Measurements from ENCODE around the gene LSM11.
"Not testable (repeated sequence)": the region's sequence is repeated elsewhere in the genome, so short reads cannot be mapped to it uniquely, and the experiment has no call there.

The LSM11 gene
- total RNA-seq, result 4.7 to 27.8 (median 18.3) reads per million in 9 experiments

GRCh38 chr5:157743163-157744050 lies at the start of gene LSM11:
Gene LSM11 (plus strand): TSS chr5:157743712. CDS start chr5:157743751, 39 bp downstream.
- Mint-ChIP-seq H3K4me1 (ENCODE audit: low read depth in 2 of 2) (peaks cover 19 to 20% of the 10 kb centered on the region in 2 donors), H3K4me3 (peak within 1 kb of the TSS; percentile 80 to 84), H3K36me3 (ENCODE audit: insufficient read depth) (peaks cover 4% of the 10 kb centered on the region), H3K27me3 (no peaks in the 10 kb centered on the region), H3K9me3 (no peaks in the 10 kb centered on the region), H3K27ac (peak within 1 kb of the TSS; percentile 59 to 72)
- DNase-seq (peak; percentile 87 to 95 (median 94)), ATAC-seq (replicated peaks) (peak; percentile 95)

- DNase-seq; H3K4me1 Mint-ChIP-seq (ENCODE audit: low read depth in 2 of 2); H3K9me3 Mint-ChIP-seq; H3K36me3 Mint-ChIP-seq (ENCODE audit: insufficient read depth); H3K27me3 Mint-ChIP-seq; H3K27ac Mint-ChIP-seq; H3K4me3 Mint-ChIP-seq; ATAC-seq (replicated peaks): not testable (repeated sequence)
Measured at GRCh38 chr5:157693816-157694215, 49.7 kb upstream of the LSM11 start.

- H3K27me3 Mint-ChIP-seq; ATAC-seq (replicated peaks); H3K4me3 Mint-ChIP-seq; DNase-seq; H3K36me3 Mint-ChIP-seq (ENCODE audit: insufficient read depth); H3K9me3 Mint-ChIP-seq; H3K4me1 Mint-ChIP-seq (ENCODE audit: low read depth in 2 of 2); H3K27ac Mint-ChIP-seq: not testable (repeated sequence)
Measured at GRCh38 chr5:157696154-157696553, 47.4 kb upstream of the LSM11 start.

- not testable (repeated sequence) for H3K27me3 Mint-ChIP-seq; H3K4me1 Mint-ChIP-seq (ENCODE audit: low read depth in 2 of 2); H3K27ac Mint-ChIP-seq; H3K4me3 Mint-ChIP-seq; ATAC-seq (replicated peaks); DNase-seq; H3K36me3 Mint-ChIP-seq (ENCODE audit: insufficient read depth); H3K9me3 Mint-ChIP-seq
Measured at GRCh38 chr5:157698674-157699073, 44.8 kb upstream of the LSM11 start.

- Mint-ChIP-seq H3K4me3 (no peak overlapping the region), H3K4me1 (ENCODE audit: low read depth in 2 of 2) (no peaks in the 10 kb centered on the region), H3K27me3 (peaks cover 7 to 8% of the 10 kb centered on the region in 2 donors), H3K9me3 (no peaks in the 10 kb centered on the region), H3K36me3 (ENCODE audit: insufficient read depth) (no peaks in the 10 kb centered on the region), H3K27ac (no peak overlapping the region)
- ATAC-seq (replicated peaks), result no peak
- DNase-seq, result no peak
Measured at GRCh38 chr5:157703736-157704135, 39.8 kb upstream of the LSM11 start.

GRCh38 chr5:157708866-157709265 lies 34.6 kb upstream of the LSM11 start:
- Mint-ChIP-seq H3K36me3 (ENCODE audit: insufficient read depth) (no peaks in the 10 kb centered on the region), H3K4me1 (ENCODE audit: low read depth in 2 of 2) (no peaks in the 10 kb centered on the region), H3K27me3 (peaks cover 7 to 8% of the 10 kb centered on the region in 2 donors), H3K4me3 (no peak overlapping the region), H3K27ac (no peak overlapping the region), H3K9me3 (no peaks in the 10 kb centered on the region)
- no peak for DNase-seq
- ATAC-seq (replicated peaks), result no peak

GRCh38 chr5:157709346-157709745 lies 34.2 kb upstream of the LSM11 start:
- Mint-ChIP-seq H3K9me3 (no peaks in the 10 kb centered on the region), H3K27me3 (peaks cover 7 to 8% of the 10 kb centered on the region in 2 donors), H3K4me3 (no peak overlapping the region), H3K36me3 (ENCODE audit: insufficient read depth) (no peaks in the 10 kb centered on the region), H3K27ac (no peak overlapping the region), H3K4me1 (ENCODE audit: low read depth in 2 of 2) (no peaks in the 10 kb centered on the region)
- DNase-seq, result no peak
- no peak for ATAC-seq (replicated peaks)

GRCh38 chr5:157710431-157710830 lies 33.1 kb upstream of the LSM11 start:
- DNase-seq (no peak), ATAC-seq (replicated peaks) (no peak)
- Mint-ChIP-seq H3K27ac (no peak overlapping the region), H3K4me3 (no peak overlapping the region), H3K9me3 (no peaks in the 10 kb centered on the region), H3K36me3 (ENCODE audit: insufficient read depth) (no peaks in the 10 kb centered on the region), H3K27me3 (peaks cover 7 to 8% of the 10 kb centered on the region in 2 donors), H3K4me1 (ENCODE audit: low read depth in 2 of 2) (no peaks in the 10 kb centered on the region)

- no peaks in the 10 kb centered on the region for H3K36me3 Mint-ChIP-seq (ENCODE audit: insufficient read depth)
- H3K27me3 Mint-ChIP-seq, result peaks cover 4 to 5% of the 10 kb centered on the region in 2 donors
- no peak overlapping the region for H3K27ac Mint-ChIP-seq
- DNase-seq (no peak), ATAC-seq (replicated peaks) (no peak)
- H3K9me3 Mint-ChIP-seq, result no peaks in the 10 kb centered on the region
- no peaks in the 10 kb centered on the region for H3K4me1 Mint-ChIP-seq (ENCODE audit: low read depth in 2 of 2)
- no peak overlapping the region for H3K4me3 Mint-ChIP-seq
Measured at GRCh38 chr5:157710882-157711281, 32.6 kb upstream of the LSM11 start.

GRCh38 chr5:157713830-157714595 lies 29.5 kb upstream of the LSM11 start:
- H3K4me1 Mint-ChIP-seq (ENCODE audit: low read depth in 2 of 2), result peaks cover 9 to 10% of the 10 kb centered on the region in 2 donors
- ATAC-seq (replicated peaks) (no peak), DNase-seq (no peak)
- no peak overlapping the region for H3K27ac Mint-ChIP-seq
- no peaks in the 10 kb centered on the region for H3K9me3 Mint-ChIP-seq
- no peaks in the 10 kb centered on the region for H3K36me3 Mint-ChIP-seq (ENCODE audit: insufficient read depth)
- H3K4me3 Mint-ChIP-seq, result no peak overlapping the region
- H3K27me3 Mint-ChIP-seq, result no peaks in the 10 kb centered on the region

- DNase-seq (no peak), ATAC-seq (replicated peaks) (no peak)
- Mint-ChIP-seq H3K27me3 (no peaks in the 10 kb centered on the region), H3K4me1 (ENCODE audit: low read depth in 2 of 2) (peaks cover 9 to 10% of the 10 kb centered on the region in 2 donors), H3K4me3 (no peak overlapping the region), H3K27ac (no peak overlapping the region), H3K36me3 (ENCODE audit: insufficient read depth) (no peaks in the 10 kb centered on the region), H3K9me3 (no peaks in the 10 kb centered on the region)
Measured at GRCh38 chr5:157714596-157714864, 29.0 kb upstream of the LSM11 start.

GRCh38 chr5:157718519-157718918 lies 25.0 kb upstream of the LSM11 start:
- Mint-ChIP-seq H3K36me3 (ENCODE audit: insufficient read depth) (peaks cover 7% of the 10 kb centered on the region), H3K27ac (peak overlapping the region in 1 of 2 donors; percentile 75), H3K27me3 (no peaks in the 10 kb centered on the region), H3K9me3 (no peaks in the 10 kb centered on the region), H3K4me1 (ENCODE audit: low read depth in 2 of 2) (peaks cover 10% of the 10 kb centered on the region in 2 donors), H3K4me3 (peak overlapping the region; percentile 17 to 33)
- no peak for DNase-seq
- ATAC-seq (replicated peaks), result peak; percentile 76

- no peak overlapping the region for H3K27ac Mint-ChIP-seq
- no peak overlapping the region for H3K4me3 Mint-ChIP-seq
- peaks cover 7% of the 10 kb centered on the region for H3K36me3 Mint-ChIP-seq (ENCODE audit: insufficient read depth)
- DNase-seq (no peak), ATAC-seq (replicated peaks) (no peak)
- H3K9me3 Mint-ChIP-seq, result no peaks in the 10 kb centered on the region
- no peaks in the 10 kb centered on the region for H3K27me3 Mint-ChIP-seq
- H3K4me1 Mint-ChIP-seq (ENCODE audit: low read depth in 2 of 2), result peaks cover 10 to 16% of the 10 kb centered on the region in 2 donors
Measured at GRCh38 chr5:157719245-157719644, 24.3 kb upstream of the LSM11 start.

- Mint-ChIP-seq H3K9me3 (no peaks in the 10 kb centered on the region), H3K36me3 (ENCODE audit: insufficient read depth) (peaks cover 7% of the 10 kb centered on the region), H3K27ac (no peak overlapping the region), H3K27me3 (no peaks in the 10 kb centered on the region), H3K4me3 (no peak overlapping the region), H3K4me1 (ENCODE audit: low read depth in 2 of 2) (peaks cover 10 to 16% of the 10 kb centered on the region in 2 donors)
- no peak for DNase-seq
- no peak for ATAC-seq (replicated peaks)
Measured at GRCh38 chr5:157721159-157721558, 22.4 kb upstream of the LSM11 start.

All from effector memory CD8-positive, alpha-beta T cell (primary cell).